Measurements from ENCODE around the gene PTTG1IP. TPM values are rescaled to one million over a fixed set of nuclear protein-coding genes. Genes with fewer than 3 reads are reported as not detected.

The PTTG1IP gene
- total RNA-seq, 1 experiment from 2014 or later: 96.0 TPM

- ChIA-PET CTCF (interaction anchor here (0.6 to 4.0 kb wide), 35 partner anchors 9 to 1488 kb away, joined by 3 to 25 read pairs (median 3); partner anchors contain the start of gene SLX9), POLR2A (interaction anchor here (0.7 kb wide), 2 partner anchors 202 to 877 kb away, joined by 3 to 4 read pairs; no protein-coding TSS in a partner anchor)
- no peak for TF ChIP-seq JAZF1 (CRISPR knock-in tag; IDR thresholded peaks at IDR 0.05)
- no peak for TF ChIP-seq EMX1 (CRISPR knock-in tag; IDR thresholded peaks at IDR 0.05)
- TF ChIP-seq NR1H2 (CRISPR knock-in tag; IDR thresholded peaks at IDR 0.05): no peak
- TF ChIP-seq ATF6 (CRISPR knock-in tag; IDR thresholded peaks at IDR 0.05): no peak
- TF ChIP-seq, protein P1, sequence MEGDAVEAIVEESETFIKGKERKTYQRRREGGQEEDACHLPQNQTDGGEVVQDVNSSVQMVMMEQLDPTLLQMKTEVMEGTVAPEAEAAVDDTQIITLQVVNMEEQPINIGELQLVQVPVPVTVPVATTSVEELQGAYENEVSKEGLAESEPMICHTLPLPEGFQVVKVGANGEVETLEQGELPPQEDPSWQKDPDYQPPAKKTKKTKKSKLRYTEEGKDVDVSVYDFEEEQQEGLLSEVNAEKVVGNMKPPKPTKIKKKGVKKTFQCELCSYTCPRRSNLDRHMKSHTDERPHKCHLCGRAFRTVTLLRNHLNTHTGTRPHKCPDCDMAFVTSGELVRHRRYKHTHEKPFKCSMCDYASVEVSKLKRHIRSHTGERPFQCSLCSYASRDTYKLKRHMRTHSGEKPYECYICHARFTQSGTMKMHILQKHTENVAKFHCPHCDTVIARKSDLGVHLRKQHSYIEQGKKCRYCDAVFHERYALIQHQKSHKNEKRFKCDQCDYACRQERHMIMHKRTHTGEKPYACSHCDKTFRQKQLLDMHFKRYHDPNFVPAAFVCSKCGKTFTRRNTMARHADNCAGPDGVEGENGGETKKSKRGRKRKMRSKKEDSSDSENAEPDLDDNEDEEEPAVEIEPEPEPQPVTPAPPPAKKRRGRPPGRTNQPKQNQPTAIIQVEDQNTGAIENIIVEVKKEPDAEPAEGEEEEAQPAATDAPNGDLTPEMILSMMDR (IDR thresholded peaks at IDR 0.05): peak; percentile 90
- TF ChIP-seq JUN (CRISPR knock-in tag; IDR thresholded peaks at IDR 0.05): no peak
- TF ChIP-seq ETV6 (CRISPR knock-in tag; IDR thresholded peaks at IDR 0.05): no peak
- TF ChIP-seq, protein P2, sequence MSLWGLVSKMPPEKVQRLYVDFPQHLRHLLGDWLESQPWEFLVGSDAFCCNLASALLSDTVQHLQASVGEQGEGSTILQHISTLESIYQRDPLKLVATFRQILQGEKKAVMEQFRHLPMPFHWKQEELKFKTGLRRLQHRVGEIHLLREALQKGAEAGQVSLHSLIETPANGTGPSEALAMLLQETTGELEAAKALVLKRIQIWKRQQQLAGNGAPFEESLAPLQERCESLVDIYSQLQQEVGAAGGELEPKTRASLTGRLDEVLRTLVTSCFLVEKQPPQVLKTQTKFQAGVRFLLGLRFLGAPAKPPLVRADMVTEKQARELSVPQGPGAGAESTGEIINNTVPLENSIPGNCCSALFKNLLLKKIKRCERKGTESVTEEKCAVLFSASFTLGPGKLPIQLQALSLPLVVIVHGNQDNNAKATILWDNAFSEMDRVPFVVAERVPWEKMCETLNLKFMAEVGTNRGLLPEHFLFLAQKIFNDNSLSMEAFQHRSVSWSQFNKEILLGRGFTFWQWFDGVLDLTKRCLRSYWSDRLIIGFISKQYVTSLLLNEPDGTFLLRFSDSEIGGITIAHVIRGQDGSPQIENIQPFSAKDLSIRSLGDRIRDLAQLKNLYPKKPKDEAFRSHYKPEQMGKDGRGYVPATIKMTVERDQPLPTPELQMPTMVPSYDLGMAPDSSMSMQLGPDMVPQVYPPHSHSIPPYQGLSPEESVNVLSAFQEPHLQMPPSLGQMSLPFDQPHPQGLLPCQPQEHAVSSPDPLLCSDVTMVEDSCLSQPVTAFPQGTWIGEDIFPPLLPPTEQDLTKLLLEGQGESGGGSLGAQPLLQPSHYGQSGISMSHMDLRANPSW (CRISPR knock-in tag; conservative IDR thresholded peaks at IDR 0.05; ENCODE audit: low read depth): no peak
- Mint-ChIP-seq H3K4me1 (no peaks in the 10 kb centered on the region), H3K4me3 (no peak overlapping the region), H3K36me3 (no peaks in the 10 kb centered on the region), H3K9me3 (no peaks in the 10 kb centered on the region), H3K27me3 (ENCODE audit: low read depth) (no peaks in the 10 kb centered on the region), H3K27ac (no peak overlapping the region)
- DNase-seq (ENCODE audit: low spot score) (peak; percentile 83), ATAC-seq (peak; percentile 77)
Observed at GRCh38 chr21:44892536-44893277, 19.2 kb upstream of the PTTG1IP start.

GRCh38 chr21:44892095-44892494 is 18.6 kb upstream of the PTTG1IP start:
- ChIA-PET POLR2A (interaction anchor here (0.7 kb wide), 2 partner anchors 202 to 878 kb away, joined by 3 to 4 read pairs; no protein-coding TSS in a partner anchor), CTCF (interaction anchor here (0.6 to 4.0 kb wide), 25 partner anchors 9 to 1488 kb away, joined by 3 to 25 read pairs (median 4); partner anchors contain the start of gene SLX9)
- no peak overlapping the region for H3K27ac Mint-ChIP-seq
- H3K9me3 Mint-ChIP-seq: no peaks in the 10 kb centered on the region
- no peaks in the 10 kb centered on the region for H3K36me3 Mint-ChIP-seq
- H3K27me3 Mint-ChIP-seq (ENCODE audit: low read depth): no peaks in the 10 kb centered on the region
- TF ChIP-seq, protein P3, sequence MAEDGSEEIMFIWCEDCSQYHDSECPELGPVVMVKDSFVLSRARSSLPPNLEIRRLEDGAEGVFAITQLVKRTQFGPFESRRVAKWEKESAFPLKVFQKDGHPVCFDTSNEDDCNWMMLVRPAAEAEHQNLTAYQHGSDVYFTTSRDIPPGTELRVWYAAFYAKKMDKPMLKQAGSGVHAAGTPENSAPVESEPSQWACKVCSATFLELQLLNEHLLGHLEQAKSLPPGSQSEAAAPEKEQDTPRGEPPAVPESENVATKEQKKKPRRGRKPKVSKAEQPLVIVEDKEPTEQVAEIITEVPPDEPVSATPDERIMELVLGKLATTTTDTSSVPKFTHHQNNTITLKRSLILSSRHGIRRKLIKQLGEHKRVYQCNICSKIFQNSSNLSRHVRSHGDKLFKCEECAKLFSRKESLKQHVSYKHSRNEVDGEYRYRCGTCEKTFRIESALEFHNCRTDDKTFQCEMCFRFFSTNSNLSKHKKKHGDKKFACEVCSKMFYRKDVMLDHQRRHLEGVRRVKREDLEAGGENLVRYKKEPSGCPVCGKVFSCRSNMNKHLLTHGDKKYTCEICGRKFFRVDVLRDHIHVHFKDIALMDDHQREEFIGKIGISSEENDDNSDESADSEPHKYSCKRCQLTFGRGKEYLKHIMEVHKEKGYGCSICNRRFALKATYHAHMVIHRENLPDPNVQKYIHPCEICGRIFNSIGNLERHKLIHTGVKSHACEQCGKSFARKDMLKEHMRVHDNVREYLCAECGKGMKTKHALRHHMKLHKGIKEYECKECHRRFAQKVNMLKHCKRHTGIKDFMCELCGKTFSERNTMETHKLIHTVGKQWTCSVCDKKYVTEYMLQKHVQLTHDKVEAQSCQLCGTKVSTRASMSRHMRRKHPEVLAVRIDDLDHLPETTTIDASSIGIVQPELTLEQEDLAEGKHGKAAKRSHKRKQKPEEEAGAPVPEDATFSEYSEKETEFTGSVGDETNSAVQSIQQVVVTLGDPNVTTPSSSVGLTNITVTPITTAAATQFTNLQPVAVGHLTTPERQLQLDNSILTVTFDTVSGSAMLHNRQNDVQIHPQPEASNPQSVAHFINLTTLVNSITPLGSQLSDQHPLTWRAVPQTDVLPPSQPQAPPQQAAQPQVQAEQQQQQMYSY (CRISPR knock-in tag; IDR thresholded peaks at IDR 0.05): no peak
- no peak for TF ChIP-seq OVOL2 (CRISPR knock-in tag; IDR thresholded peaks at IDR 0.05; ENCODE audit: borderline replicate concordance)
- TF ChIP-seq FOXP1 (CRISPR knock-in tag; IDR thresholded peaks at IDR 0.05; ENCODE audit: borderline replicate concordance): no peak
- peak; percentile 22; the same call in 1 of the 2 replicates for TF ChIP-seq USF2 (CRISPR knock-in tag; IDR thresholded peaks at IDR 0.05)
- ATAC-seq: no peak
- no peaks in the 10 kb centered on the region for H3K4me1 Mint-ChIP-seq
- H3K4me3 Mint-ChIP-seq: no peak overlapping the region
- no peak for DNase-seq (ENCODE audit: low spot score)
